Gastroesophageal sphincter (tissue), 4 donors: ENCODE measurements around the gene SLAIN1. TPM values are rescaled to one million over a fixed set of nuclear protein-coding genes. Genes with fewer than 3 reads are reported as not detected.

ENCODE experiments used
- ATAC-seq: fragments of 150-250 bp; one replicate; pipeline ENCODE4 v1.9.1; 2016; ENCODE audit warnings: mild to moderate bottlenecking, moderate library complexity
- H3K27ac ChIP-seq, 4 donors: fragments of 200-600 bp; sonication (generic) in 3 of 4; 1 replicate in 3 of 4; 2 replicates in 1 of 4; pipeline ENCODE4 v1.5.1; 2016 to 2019
- H3K27me3 ChIP-seq: fragments of 200-600 bp; sonication (generic); one replicate; pipeline ENCODE4 v1.5.1; 2019
- H3K36me3 ChIP-seq, 2 donors: fragments of 200-600 bp; sonication (generic); one replicate each; pipeline ENCODE4 v1.5.1; 2019; ENCODE audit warnings: control low read depth in 1 of 2
- H3K4me1 ChIP-seq, 3 donors: fragments of 200-600 bp; sonication (generic); 1 replicate in 2 of 3; 2 replicates in 1 of 3; pipeline ENCODE4 v1.5.1; 2016 to 2019; ENCODE audit warnings: control low read depth in 2 of 3
- H3K4me3 ChIP-seq, 2 donors: fragments of 200-600 bp; sonication (generic); one replicate each; pipeline ENCODE4 v1.5.1; 2019; ENCODE audit warnings: mild to moderate bottlenecking in 1 of 2, moderate library complexity in 1 of 2
- H3K9me3 ChIP-seq, 3 donors: fragments of 200-600 bp; sonication (generic); one replicate each; pipeline ENCODE4 v1.5.1; 2017 to 2019; ENCODE audit warnings: control low read depth in 2 of 3
- CTCF ChIP-seq, 4 experiments: fragments of 200-600 bp in 2 of 4; fragments of 450-650 bp in 2 of 4; sonication (generic) in 1 of 4; IDR thresholded peaks; one replicate each; pipeline ENCODE4 v1.5.1; 2017 to 2019; ENCODE audit warnings: antibody characterized with exemption in 4 of 4, mild to moderate bottlenecking in 2 of 4, moderate library complexity in 2 of 4
- EP300 ChIP-seq: sonication (generic); formaldehyde crosslinking; IDR thresholded peaks from one replicate; pipeline ENCODE4 v1.6.1; 2017; ENCODE audit warnings: antibody characterized with exemption, mild to moderate bottlenecking
- POLR2A ChIP-seq, 2 donors: fragments of 450-650 bp; IDR thresholded peaks; one replicate each; pipeline ENCODE4 v1.6.1; 2017; ENCODE audit warnings: antibody characterized with exemption in 2 of 2, mild to moderate bottlenecking in 2 of 2, moderate library complexity in 1 of 2
- POLR2AphosphoS5 ChIP-seq: sonication (generic); formaldehyde crosslinking; IDR thresholded peaks from one replicate; pipeline ENCODE4 v1.6.1; 2017; ENCODE audit warnings: antibody characterized with exemption
- whole genome bisulfite sequencing, 2 donors: methylation state at CpG; one replicate each; pipeline ENCODE4 v1.1.5; 2018; ENCODE audit warnings: low coverage in 1 of 2; 5-methylcytosine and 5-hydroxymethylcytosine counted together
- total RNA-seq, 4 donors: library from RNA; depleted of rRNA; stranded (reverse); fragments of >200 nt; gene quantifications; one replicate each; pipeline ENCODE4 v1.1.0, GENCODE V29; 2016

Gene SLAIN1
- total RNA-seq, 4 donors from 2014 or later = 8.9 to 17.3 (median 15.5) TPM

- 0 to 2% methylated on average over 4 of the region's 4 CpGs for WGBS, 2 donors
- H3K36me3 ChIP-seq = no peaks in the 10 kb centered on the region
- peak overlapping the region; percentile 77 to 78 for H3K4me3 ChIP-seq
- peaks cover 0 to 36% (median 0%) of the 10 kb centered on the region in 3 donors for H3K4me1 ChIP-seq
- peaks cover 5% of the 10 kb centered on the region for H3K27me3 ChIP-seq
- TF ChIP-seq CTCF (IDR thresholded peaks at IDR 0.05) (no peak), POLR2A (IDR thresholded peaks at IDR 0.05) (no peak), EP300 (no peak), POLR2AphosphoS5 (no peak)
- ATAC-seq = no peak
- H3K27ac ChIP-seq = peak overlapping the region in 1 of 4 donors; percentile 80
- no peaks in the 10 kb centered on the region for H3K9me3 ChIP-seq
These were observed 1.7 kb downstream of the SLAIN1 start for GRCh38 chr13:77699059-77699680.

GRCh38 chr13:77701305-77701704 lies 3.8 kb downstream of the SLAIN1 start:
- H3K4me3 ChIP-seq = no peak overlapping the region
- no peaks in the 10 kb centered on the region for H3K9me3 ChIP-seq
- H3K27ac ChIP-seq = no peak overlapping the region
- no peaks in the 10 kb centered on the region for H3K36me3 ChIP-seq
- ATAC-seq = no peak
- H3K4me1 ChIP-seq = peaks cover 0 to 28% (median 0%) of the 10 kb centered on the region in 3 donors
- no peak for TF ChIP-seq POLR2AphosphoS5
- TF ChIP-seq EP300 = no peak
- TF ChIP-seq POLR2A (IDR thresholded peaks at IDR 0.05) = no peak
- TF ChIP-seq CTCF (IDR thresholded peaks at IDR 0.05) = no peak
- H3K27me3 ChIP-seq = peaks cover 5% of the 10 kb centered on the region

- TF ChIP-seq EP300 (no peak), POLR2AphosphoS5 (no peak)
- Histone ChIP-seq H3K9me3 (no peaks in the 10 kb centered on the region), H3K36me3 (no peaks in the 10 kb centered on the region), H3K4me1 (peaks cover 0 to 17% (median 0%) of the 10 kb centered on the region in 3 donors), H3K27me3 (peaks cover 5% of the 10 kb centered on the region), H3K27ac (no peak overlapping the region), H3K4me3 (no peak overlapping the region)
- 73 to 82% methylated on average over 1 of the region's 1 CpG for WGBS, 2 donors
- no peak for ATAC-seq
These were observed 4.9 kb downstream of the SLAIN1 start for GRCh38 chr13:77702366-77702765.

GRCh38 chr13:77703408-77703807 lies 5.9 kb downstream of the SLAIN1 start:
- Histone ChIP-seq H3K4me3 (no peak overlapping the region), H3K27me3 (peaks cover 3% of the 10 kb centered on the region), H3K4me1 (peaks cover 0 to 14% (median 0%) of the 10 kb centered on the region in 3 donors), H3K36me3 (no peaks in the 10 kb centered on the region), H3K27ac (no peak overlapping the region), H3K9me3 (no peaks in the 10 kb centered on the region)
- 87 to 90% methylated on average over 5 of the region's 5 CpGs for WGBS, 2 donors
- TF ChIP-seq POLR2A (IDR thresholded peaks at IDR 0.05) (no peak), POLR2AphosphoS5 (no peak), CTCF (IDR thresholded peaks at IDR 0.05) (no peak), EP300 (no peak)
- no peak for ATAC-seq

GRCh38 chr13:77714119-77714755 lies 16.8 kb downstream of the SLAIN1 start:
- no peak for TF ChIP-seq POLR2A (IDR thresholded peaks at IDR 0.05)
- TF ChIP-seq CTCF (IDR thresholded peaks at IDR 0.05) = no peak
- no peak for TF ChIP-seq EP300
- no peak for TF ChIP-seq POLR2AphosphoS5
- no peaks in the 10 kb centered on the region for H3K36me3 ChIP-seq
- WGBS, 2 donors = 85 to 90% methylated on average over 3 of the region's 3 CpGs
- H3K27me3 ChIP-seq = no peaks in the 10 kb centered on the region
- ATAC-seq = no peak
- H3K4me3 ChIP-seq = no peak overlapping the region
- H3K9me3 ChIP-seq = no peaks in the 10 kb centered on the region
- H3K4me1 ChIP-seq = no peaks in the 10 kb centered on the region
- H3K27ac ChIP-seq = no peak overlapping the region
